ENCODE measurements around the gene CYP8B1.

Gene CYP8B1

GRCh38 chr3:42855219-42855546 is 20.5 kb downstream of the CYP8B1 start:
- H3K4me3 ChIP-seq (ENCODE audit: control insufficient read depth, low read depth, low read length): no peak overlapping the region
- no peak for TF ChIP-seq CTCF (conservative IDR thresholded peaks at IDR 0.05; ENCODE audit: control insufficient read depth, insufficient read depth, low read depth, low read length)
- DNase-seq (ENCODE audit: low read depth): no peak

- DNase-seq (ENCODE audit: low read depth): no peak
- no peak overlapping the region for H3K4me3 ChIP-seq (ENCODE audit: control insufficient read depth, low read depth, low read length)
- TF ChIP-seq CTCF (conservative IDR thresholded peaks at IDR 0.05; ENCODE audit: control insufficient read depth, insufficient read depth, low read depth, low read length): no peak
Measured at GRCh38 chr3:42853739-42854302, 21.9 kb downstream of the CYP8B1 start.

- TF ChIP-seq CTCF (conservative IDR thresholded peaks at IDR 0.05; ENCODE audit: control insufficient read depth, insufficient read depth, low read depth, low read length): no peak
- H3K4me3 ChIP-seq (ENCODE audit: control insufficient read depth, low read depth, low read length): no peak overlapping the region
- DNase-seq (ENCODE audit: low read depth): no peak
Measured at GRCh38 chr3:42853056-42853455, 22.6 kb downstream of the CYP8B1 start.

- H3K4me3 ChIP-seq (ENCODE audit: control insufficient read depth, low read depth, low read length): no peak overlapping the region
- TF ChIP-seq CTCF (conservative IDR thresholded peaks at IDR 0.05; ENCODE audit: control insufficient read depth, insufficient read depth, low read depth, low read length): no peak
- DNase-seq (ENCODE audit: low read depth): no peak
Measured at GRCh38 chr3:42852441-42852840, 23.2 kb downstream of the CYP8B1 start.

- no peak for DNase-seq (ENCODE audit: low read depth)
- no peak for TF ChIP-seq CTCF (conservative IDR thresholded peaks at IDR 0.05; ENCODE audit: control insufficient read depth, insufficient read depth, low read depth, low read length)
- no peak overlapping the region for H3K4me3 ChIP-seq (ENCODE audit: control insufficient read depth, low read depth, low read length)
Measured at GRCh38 chr3:42851228-42851834, 24.3 kb downstream of the CYP8B1 start.

GRCh38 chr3:42850263-42850662 is 25.4 kb downstream of the CYP8B1 start:
- no peak overlapping the region for H3K4me3 ChIP-seq (ENCODE audit: control insufficient read depth, low read depth, low read length)
- no peak for DNase-seq (ENCODE audit: low read depth)
- TF ChIP-seq CTCF (conservative IDR thresholded peaks at IDR 0.05; ENCODE audit: control insufficient read depth, insufficient read depth, low read depth, low read length): no peak

GRCh38 chr3:42849017-42849416 is 26.7 kb downstream of the CYP8B1 start:
- H3K4me3 ChIP-seq (ENCODE audit: control insufficient read depth, low read depth, low read length): no peak overlapping the region
- no peak for TF ChIP-seq CTCF (conservative IDR thresholded peaks at IDR 0.05; ENCODE audit: control insufficient read depth, insufficient read depth, low read depth, low read length)
- no peak for DNase-seq (ENCODE audit: low read depth)

All from fibroblast of mammary gland (primary cell).